IMR-90 (cell line): ENCODE data around the gene NBEAL1. TPM values are rescaled to one million over a fixed set of nuclear protein-coding genes. Genes with fewer than 3 reads are reported as not detected.

Experiments used
- ATAC-seq: fragments of 200-7000 bp; cut with Tn5 transposase; 2 replicates; pipeline ENCODE4 v1.9.1; 2020; ENCODE audit warnings: low read depth, mild to moderate bottlenecking, moderate library complexity
- BruUV-seq: library from RNA; stranded (reverse); fragments of 400-500 nt; replicated peaks from 2 replicates; lab custom pipeline; 2021; lab: Mats Ljungman, UMichigan
- CTCF ChIA-PET: fragments of 300-600 bp; formaldehyde crosslinking; extraction: SDS; loops from one replicate; lab custom pipeline; 2021; ENCODE audit warnings: antibody characterized with exemption; lab: Yijun Ruan, JAX
- POLR2A ChIA-PET: fragments of 300-600 bp; sonication (Branson Sonifier 250); formaldehyde crosslinking; loops from one replicate; lab custom pipeline; 2022; ENCODE audit warnings: antibody characterized with exemption; ENCODE audit not compliant: unreplicated experiment; lab: Charles Lee
- DNase-seq: peaks from one replicate; pipeline ENCODE4 v3.0.0; 2013
- H2AFZ ChIP-seq: replicated peaks from 2 replicates; pipeline ENCODE3; 2013; ENCODE audit warnings: low read length, mild to moderate bottlenecking; ENCODE audit not compliant: poor library complexity
- H2AK5ac ChIP-seq: 2 replicates; pipeline ENCODE4 v1.6.1; 2013; ENCODE audit warnings: low read depth, low read length, inconsistent platforms
- H2AK9ac ChIP-seq: replicated peaks from 2 replicates; pipeline ENCODE3; 2013; ENCODE audit warnings: mild to moderate bottlenecking, low read depth, low read length, moderate library complexity; ENCODE audit not compliant: poor library complexity
- H2BK120ac ChIP-seq: 2 replicates; pipeline ENCODE4 v1.6.1; 2013; ENCODE audit warnings: low read depth, low read length, inconsistent platforms
- H2BK15ac ChIP-seq: 3 replicates; pipeline ENCODE4 v1.6.1; 2013; ENCODE audit warnings: low read depth, low read length, inconsistent platforms
- H2BK20ac ChIP-seq: 2 replicates; pipeline ENCODE4 v1.6.1; 2013; ENCODE audit warnings: low read depth, mild to moderate bottlenecking, inconsistent platforms, low read length, moderate library complexity
- H2BK5ac ChIP-seq: 2 replicates; pipeline ENCODE4 v1.6.1; 2013; ENCODE audit warnings: mild to moderate bottlenecking, low read depth, low read length, inconsistent platforms; ENCODE audit not compliant: poor library complexity, severe bottlenecking
- H3K14ac ChIP-seq: replicated peaks from 2 replicates; pipeline ENCODE4 v1.6.1; 2013; ENCODE audit warnings: low read depth, low read length, inconsistent platforms
- H3K18ac ChIP-seq: 2 replicates; pipeline ENCODE4 v1.6.1; 2013; ENCODE audit warnings: low read depth, low read length, control low read depth
- H3K23ac ChIP-seq: 2 replicates; pipeline ENCODE4 v1.6.1; 2013; ENCODE audit warnings: low read depth, low read length, inconsistent platforms
- H3K27ac ChIP-seq: 2 replicates; pipeline ENCODE4 v1.5.1; 2013; ENCODE audit warnings: mild to moderate bottlenecking, control low read depth, low read length; ENCODE audit not compliant: insufficient read depth
- H3K27me3 ChIP-seq: 2 replicates; pipeline ENCODE4 v1.6.1; 2013; ENCODE audit warnings: low read length; ENCODE audit not compliant: control insufficient read depth, insufficient read depth
- H3K36me3 ChIP-seq: 2 replicates; pipeline ENCODE4 v1.6.1; 2013; ENCODE audit warnings: low read length, mixed read lengths; ENCODE audit not compliant: control insufficient read depth, insufficient read depth
- H3K4ac ChIP-seq: 2 replicates; pipeline ENCODE4 v1.6.1; 2013; ENCODE audit warnings: low read depth, low read length, inconsistent platforms
- H3K4me1 ChIP-seq: 2 replicates; pipeline ENCODE4 v1.6.1; 2013; ENCODE audit warnings: low read length, mixed read lengths; ENCODE audit not compliant: control insufficient read depth, insufficient read depth
- H3K4me2 ChIP-seq: 2 replicates; pipeline ENCODE4 v1.6.1; 2013; ENCODE audit warnings: low read depth, mild to moderate bottlenecking, control low read depth, low read length, moderate library complexity
- H3K4me3 ChIP-seq: 2 replicates; pipeline ENCODE4 v1.5.1; 2013; ENCODE audit warnings: low read depth, mild to moderate bottlenecking, control low read depth, low read length, moderate library complexity; ENCODE audit not compliant: insufficient read depth
- H3K56ac ChIP-seq: 2 replicates; pipeline ENCODE4 v1.6.1; 2013; ENCODE audit warnings: low read length, inconsistent platforms; ENCODE audit not compliant: insufficient read depth; ENCODE audit errors: extremely low read depth
- H3K79me1 ChIP-seq, 2 experiments: 2 replicates each; pipeline ENCODE4 v1.6.1; 2013; ENCODE audit warnings: low read length in 2 of 2, inconsistent platforms in 1 of 2, low read depth in 1 of 2
- H3K9ac ChIP-seq: 2 replicates; pipeline ENCODE4 v1.6.1; 2013; ENCODE audit warnings: low read depth, low read length, control low read depth
- H3K9me1 ChIP-seq: 2 replicates; pipeline ENCODE4 v1.6.1; 2013; ENCODE audit warnings: low read length, inconsistent platforms; ENCODE audit not compliant: insufficient read depth
- H3K9me3 ChIP-seq: 2 replicates; pipeline ENCODE4 v1.6.1; 2013; ENCODE audit warnings: low read length; ENCODE audit not compliant: control insufficient read depth, insufficient read depth
- H4K20me1 ChIP-seq: 2 replicates; pipeline ENCODE4 v1.6.1; 2013; ENCODE audit warnings: low read length, inconsistent platforms; ENCODE audit not compliant: insufficient read depth
- H4K5ac ChIP-seq: 2 replicates; pipeline ENCODE4 v1.6.1; 2013; ENCODE audit warnings: mild to moderate bottlenecking, low read depth, low read length, control low read depth
- H4K8ac ChIP-seq, 2 experiments: 2 replicates each; pipeline ENCODE4 v1.6.1; 2013; ENCODE audit warnings: low read depth in 2 of 2, low read length in 2 of 2, control low read depth in 1 of 2, inconsistent platforms in 1 of 2
- H4K91ac ChIP-seq: 2 replicates; pipeline ENCODE4 v1.6.1; 2013; ENCODE audit warnings: low read depth, low read length, inconsistent platforms; ENCODE audit not compliant: insufficient read depth
- BHLHE40 ChIP-seq: fragments of 150-350 bp; IDR thresholded peaks from 2 replicates; pipeline ENCODE4 v1.6.1; 2016; ENCODE audit warnings: mild to moderate bottlenecking, low read depth, low read length
- CEBPB ChIP-seq: IDR thresholded peaks from 2 replicates; pipeline ENCODE4 v1.6.1; 2012; ENCODE audit warnings: low read depth, low read length, improper control_type of control experiment
- CHD1 ChIP-seq: IDR thresholded peaks from 2 replicates; pipeline ENCODE4 v1.6.1; 2012; ENCODE audit warnings: low read depth, low read length, improper control_type of control experiment
- CTCF ChIP-seq: conservative IDR thresholded peaks from 2 replicates; pipeline ENCODE4 v1.5.1; 2012; ENCODE audit warnings: mild to moderate bottlenecking, low read depth, low read length, improper control_type of control experiment
- ELK1 ChIP-seq: fragments of 150-350 bp; IDR thresholded peaks from 2 replicates; pipeline ENCODE4 v1.6.1; 2016; ENCODE audit warnings: low read depth, mild to moderate bottlenecking, low read length, moderate library complexity, borderline replicate concordance
- FOS ChIP-seq: fragments of 150-350 bp; IDR thresholded peaks from 2 replicates; pipeline ENCODE4 v1.6.1; 2016; ENCODE audit warnings: low read depth, low read length
- MAFK ChIP-seq: IDR thresholded peaks from 2 replicates; pipeline ENCODE4 v1.6.1; 2012; ENCODE audit warnings: low read depth, low read length, improper control_type of control experiment
- MAZ ChIP-seq: IDR thresholded peaks from 2 replicates; pipeline ENCODE4 v1.6.1; 2012; ENCODE audit warnings: low read depth, mild to moderate bottlenecking, low read length, improper control_type of control experiment, moderate library complexity, borderline replicate concordance
- MXI1 ChIP-seq: IDR thresholded peaks from 2 replicates; pipeline ENCODE4 v1.6.1; 2012; ENCODE audit warnings: low read depth, mild to moderate bottlenecking, low read length, moderate library complexity, borderline replicate concordance
- NFE2L2 ChIP-seq: fragments of 150-350 bp; IDR thresholded peaks from 2 replicates; pipeline ENCODE4 v1.6.1; 2016; ENCODE audit warnings: low read depth, mild to moderate bottlenecking, low read length
- POLR2A ChIP-seq: IDR thresholded peaks from 2 replicates; pipeline ENCODE4 v1.6.1; 2012; ENCODE audit warnings: mild to moderate bottlenecking, low read depth, low read length
- RAD21 ChIP-seq: IDR thresholded peaks from 2 replicates; pipeline ENCODE4 v1.6.1; 2012; ENCODE audit warnings: low read length, improper control_type of control experiment
- RCOR1 ChIP-seq: IDR thresholded peaks from 2 replicates; pipeline ENCODE4 v1.6.1; 2012; ENCODE audit warnings: mild to moderate bottlenecking, low read length, improper control_type of control experiment; ENCODE audit not compliant: insufficient replicate concordance
- RFX5 ChIP-seq: IDR thresholded peaks from 2 replicates; pipeline ENCODE4 v1.8.0; 2012; ENCODE audit warnings: low read depth, mild to moderate bottlenecking, low read length, moderate library complexity
- SMC3 ChIP-seq: fragments of 150-350 bp; IDR thresholded peaks from 2 replicates; pipeline ENCODE4 v1.6.1; 2016; ENCODE audit warnings: low read depth, mild to moderate bottlenecking, antibody characterized with exemption, low read length, moderate library complexity
- USF2 ChIP-seq: fragments of 150-350 bp; IDR thresholded peaks from 2 replicates; pipeline ENCODE4 v1.6.1; 2017; ENCODE audit warnings: mild to moderate bottlenecking, antibody characterized with exemption, low read length, low read depth
- WGBS, 2 experiments: methylation state at CpG; one replicate each; pipeline versions ENCODE4 v1.1.5 to v1.1.7; 2013; ENCODE audit warnings: missing lambda C conversion rate in 2 of 2; ENCODE audit not compliant: insufficient read length in 1 of 2; ENCODE audit errors: extremely low coverage in 2 of 2; 5-methylcytosine and 5-hydroxymethylcytosine counted together
- dilution Hi-C: fragments of 300-500 bp; cut with HindIII; formaldehyde crosslinking; loops from one replicate; pipeline ENCODE4 v1.14.3; 2018; ENCODE audit warnings: low sequenced_read_pairs; ENCODE audit not compliant: unreplicated experiment
- in situ Hi-C: fragments of 300-500 bp; cut with MboI; formaldehyde crosslinking; loops from 3 replicates; pipeline ENCODE4 v1.14.3; 2019; ENCODE audit warnings: low sequenced_read_pairs, inconsistent platforms, mixed read lengths
- intact Hi-C: fragments of 100-400 bp; cut with micrococcal nuclease; formaldehyde crosslinking; loops from 2 replicates; pipeline ENCODE4 v1.10.0; 2022
- polyA plus RNA-seq, 3 experiments: library from polyadenylated mRNA; depleted of rRNA; stranded (reverse); fragments of >200 nt; gene quantifications; 2 replicates each; pipeline ENCODE4 v1.2.3, GENCODE V29; 2012; ENCODE audit warnings: low replicate concordance in 1 of 3
- total RNA-seq: library from RNA; depleted of rRNA; stranded (reverse); fragments of >200 nt; gene quantifications from 2 replicates; pipeline ENCODE4 v1.2.3, GENCODE V29; 2012

The NBEAL1 gene
- total and polyA plus RNA-seq, 2 of the 4 experiments (the other 2 are of a cell fraction) = 6.4 to 38.0 TPM

- dilution Hi-C loops = no loop called here
- Histone ChIP-seq H2BK120ac (no peak overlapping the region), H3K4ac (no peak overlapping the region), H3K27ac (no peak overlapping the region), H3K56ac (no peak overlapping the region), H3K36me3 (peaks cover 2% of the 10 kb centered on the region; the same call in 1 of the 2 replicates), H3K79me1 (peaks cover 11 to 49% of the 10 kb centered on the region in 2 experiments; a peak in 3 of 4 replicates), H2AFZ (no peak overlapping the region), H3K9me3 (no peaks in the 10 kb centered on the region), H3K18ac (no peak overlapping the region), H2BK15ac (no peak overlapping the region), H4K8ac (no peak overlapping the region), H3K14ac (no peak overlapping the region), H3K4me3 (no peak overlapping the region), H4K91ac (no peak overlapping the region), H3K9ac (no peak overlapping the region), H3K27me3 (no peaks in the 10 kb centered on the region), H2BK20ac (no peak overlapping the region), H4K5ac (no peak overlapping the region), H3K23ac (no peak overlapping the region), H4K20me1 (peaks cover 4% of the 10 kb centered on the region), H3K4me2 (no peak overlapping the region), H2AK5ac (no peak overlapping the region), H3K9me1 (no peaks in the 10 kb centered on the region; the same call in 1 of the 2 replicates), H2BK5ac (no peak overlapping the region), H2AK9ac (no peak overlapping the region), H3K4me1 (no peaks in the 10 kb centered on the region)
- ATAC-seq (no peak), DNase-seq (no peak)
- WGBS, 2 experiments = no CpG with 5 or more reads among the region's 5 CpGs
- CTCF ChIA-PET = no interaction called here
- POLR2A ChIA-PET = no interaction called here
- no TSS peak for BruUV-seq
- no peak for TF ChIP-seq POLR2A
- TF ChIP-seq RAD21 = no peak
- no peak for TF ChIP-seq MXI1
- no peak for TF ChIP-seq NFE2L2
- TF ChIP-seq USF2 = no peak
- no peak for TF ChIP-seq MAZ
- TF ChIP-seq FOS = no peak
- no peak for TF ChIP-seq CTCF
- TF ChIP-seq CEBPB = no peak
- TF ChIP-seq MAFK = no peak
- no peak for TF ChIP-seq RFX5
- TF ChIP-seq SMC3 = no peak
- TF ChIP-seq CHD1 = no peak
- no peak for TF ChIP-seq RCOR1
- TF ChIP-seq ELK1 = no peak
- no peak for TF ChIP-seq BHLHE40
- intact Hi-C loops = loop anchor here (10.0 kb wide), 1 partner anchor 456 kb away; no protein-coding TSS in a partner anchor
- in situ Hi-C loops = no loop called here
Observed at GRCh38 chr2:203030991-203031390, 16.3 kb downstream of the NBEAL1 start.
